Progenitor cell of endocrine pancreas (in vitro differentiated cells): ENCODE results near the gene MEF2B. TPM values are rescaled to one million over a fixed set of nuclear protein-coding genes. Genes with fewer than 3 reads are reported as not detected.

Source experiments
- DNase-seq: peaks from one replicate; pipeline ENCODE4 v3.0.0; 2021; ENCODE audit warnings: low spot score; ENCODE audit not compliant: unreplicated experiment
- H3K27ac Mint-ChIP-seq: 2 replicates; pipeline ENCODE4 v1.8.0; 2021; ENCODE audit warnings: mild to moderate bottlenecking, moderate library complexity, mixed read lengths
- H3K27me3 Mint-ChIP-seq: 2 replicates; pipeline ENCODE4 v1.8.0; 2021; ENCODE audit warnings: mixed read lengths
- H3K36me3 Mint-ChIP-seq: 2 replicates; pipeline ENCODE4 v1.8.0; 2022; ENCODE audit warnings: mixed read lengths; ENCODE audit not compliant: insufficient read depth
- H3K4me1 Mint-ChIP-seq: 2 replicates; pipeline ENCODE4 v1.8.0; 2021; ENCODE audit warnings: low read depth, mixed read lengths
- H3K4me3 Mint-ChIP-seq: 2 replicates; pipeline ENCODE4 v1.8.0; 2021; ENCODE audit warnings: low read depth, mild to moderate bottlenecking, moderate library complexity, mixed read lengths
- H3K9me3 Mint-ChIP-seq: 2 replicates; pipeline ENCODE4 v1.8.0; 2021; ENCODE audit warnings: low read depth, mixed read lengths
- CTCF ChIP-seq: fragments of 200-600 bp; sonication (generic); IDR thresholded peaks from one replicate; pipeline ENCODE4 v1.5.0; 2021; ENCODE audit warnings: antibody characterized with exemption, mild to moderate bottlenecking; ENCODE audit not compliant: unreplicated experiment
- total RNA-seq: library from RNA; stranded (reverse); gene quantifications from 2 replicates; pipeline ENCODE4 v1.2.1, GENCODE V29; 2021

MEF2B gene
- total RNA-seq, 1 donor from 2014 or later: 4.2 TPM

GRCh38 chr19:19192078-19192882 is 22.2 kb upstream of the MEF2B start, which contains the start of the genes BORCS8 and RFXANK:
Gene BORCS8 (minus strand): TSS chr19:19192152. CDS start chr19:19192117, 35 bp downstream.
Gene RFXANK (plus strand): TSS chr19:19192258. CDS start chr19:19193947, 1,689 bp downstream.
- H3K27ac Mint-ChIP-seq: peak within 1 kb of the TSS; percentile 97
- DNase-seq: peak; percentile 98
- H3K27me3 Mint-ChIP-seq: no peaks in the 10 kb centered on the region
- H3K4me3 Mint-ChIP-seq: peak within 1 kb of the TSS; percentile 98
- peaks cover 14% of the 10 kb centered on the region for H3K4me1 Mint-ChIP-seq
- no peak for TF ChIP-seq CTCF
- H3K9me3 Mint-ChIP-seq: no peaks in the 10 kb centered on the region
- H3K36me3 Mint-ChIP-seq: peaks cover 6% of the 10 kb centered on the region

- no peak for DNase-seq
- Mint-ChIP-seq H3K4me3 (peak overlapping the region; percentile 98), H3K27ac (peak overlapping the region; percentile 97), H3K27me3 (no peaks in the 10 kb centered on the region), H3K36me3 (peaks cover 4% of the 10 kb centered on the region), H3K9me3 (no peaks in the 10 kb centered on the region), H3K4me1 (peaks cover 14% of the 10 kb centered on the region)
- TF ChIP-seq CTCF: no peak
Measured at GRCh38 chr19:19191768-19192077, 21.7 kb upstream of the MEF2B start.

GRCh38 chr19:19186742-19187141 is 16.7 kb upstream of the MEF2B start:
- Mint-ChIP-seq H3K27me3 (no peaks in the 10 kb centered on the region), H3K27ac (no peak overlapping the region), H3K36me3 (peaks cover 13% of the 10 kb centered on the region), H3K9me3 (no peaks in the 10 kb centered on the region), H3K4me1 (peaks cover 7% of the 10 kb centered on the region), H3K4me3 (no peak overlapping the region)
- DNase-seq: no peak
- no peak for TF ChIP-seq CTCF

GRCh38 chr19:19185853-19186740 is 16.0 kb upstream of the MEF2B start:
- Mint-ChIP-seq H3K4me3 (no peak overlapping the region), H3K4me1 (peaks cover 2% of the 10 kb centered on the region), H3K27ac (peak overlapping the region; percentile 55), H3K27me3 (no peaks in the 10 kb centered on the region), H3K36me3 (peaks cover 15% of the 10 kb centered on the region), H3K9me3 (no peaks in the 10 kb centered on the region)
- peak; percentile 31 for DNase-seq
- peak; percentile 67 for TF ChIP-seq CTCF

GRCh38 chr19:19181488-19181998 is 11.5 kb upstream of the MEF2B start:
- H3K9me3 Mint-ChIP-seq: no peaks in the 10 kb centered on the region
- no peaks in the 10 kb centered on the region for H3K27me3 Mint-ChIP-seq
- H3K4me3 Mint-ChIP-seq: no peak overlapping the region
- TF ChIP-seq CTCF: no peak
- H3K27ac Mint-ChIP-seq: no peak overlapping the region
- DNase-seq: no peak
- H3K36me3 Mint-ChIP-seq: peaks cover 16% of the 10 kb centered on the region
- no peaks in the 10 kb centered on the region for H3K4me1 Mint-ChIP-seq
